GM12865 (cell line): Measurements from ENCODE around the gene PTPRM.

Source experiments
- DNase-seq: peaks from one replicate; pipeline ENCODE4 v3.0.0; 2010; ENCODE audit warnings: low read depth
- H3K4me3 ChIP-seq: 2 replicates; pipeline ENCODE4 v1.5.1; 2011; ENCODE audit warnings: mild to moderate bottlenecking, low read depth, low read length, control low read depth
- CTCF ChIP-seq: IDR thresholded peaks from 2 replicates; pipeline ENCODE4 v1.5.1; 2011; ENCODE audit warnings: low read length, control low read depth, low read depth, inconsistent platforms; ENCODE audit not compliant: insufficient read depth; ENCODE audit errors: missing control alignments

PTPRM gene

GRCh38 chr18:8287196-8287885 is 720.2 kb downstream of the PTPRM start:
- DNase-seq, result no peak
- no peak overlapping the region for H3K4me3 ChIP-seq
- no peak for TF ChIP-seq CTCF

- TF ChIP-seq CTCF, result no peak
- no peak overlapping the region for H3K4me3 ChIP-seq
- no peak for DNase-seq
Measured at GRCh38 chr18:8288472-8289195, 721.5 kb downstream of the PTPRM start.

- DNase-seq, result no peak
- H3K4me3 ChIP-seq, result no peak overlapping the region
Measured at GRCh38 chr18:8290435-8290834, 723.3 kb downstream of the PTPRM start.

GRCh38 chr18:8290913-8291312 is 723.8 kb downstream of the PTPRM start:
- DNase-seq, result no peak
- no peak for TF ChIP-seq CTCF
- no peak overlapping the region for H3K4me3 ChIP-seq

More at GRCh38 chr18:8290435-8290834, 723.3 kb downstream of the PTPRM start:
- no peak for TF ChIP-seq CTCF

- TF ChIP-seq CTCF, result no peak
- no peak overlapping the region for H3K4me3 ChIP-seq
- no peak for DNase-seq
Measured at GRCh38 chr18:8293184-8293583, 726.1 kb downstream of the PTPRM start.

- TF ChIP-seq CTCF, result no peak
- DNase-seq, result no peak
- no peak overlapping the region for H3K4me3 ChIP-seq
Measured at GRCh38 chr18:8296886-8297616, 729.9 kb downstream of the PTPRM start.
